Stimulated activated CD8-positive, alpha-beta memory T cell treated with anti-CD3 and anti-CD28 coated beads, Interleukin-15, amount 100 ng/mL, for 48 hours (primary cell): ENCODE data around the gene TSGA10IP.

ENCODE experiments used
- DNase-seq, 2 donors: peaks; one replicate each; pipeline ENCODE4 v3.0.0-alpha.2; 2020; ENCODE audit warnings: low read depth in 2 of 2

TSGA10IP gene

GRCh38 chr11:65945430-65945911 is at the start of gene TSGA10IP:
TSGA10IP (plus strand) TSS chr11:65945480; CDS start chr11:65945676, 196 bp downstream.
- DNase-seq = no peak

GRCh38 chr11:65895482-65895981 is 49.7 kb upstream of the TSGA10IP start:
- DNase-seq = no peak

- DNase-seq = no peak
Observed at GRCh38 chr11:65896034-65896999, 49.0 kb upstream of the TSGA10IP start.

- DNase-seq = no peak
Observed at GRCh38 chr11:65897020-65897471, 48.2 kb upstream of the TSGA10IP start.

GRCh38 chr11:65898656-65899355 is 46.5 kb upstream of the TSGA10IP start:
- no peak for DNase-seq

- peak; percentile 74 to 78 for DNase-seq
Observed at GRCh38 chr11:65899356-65900124, 45.7 kb upstream of the TSGA10IP start.

- peak; percentile 94 to 96 for DNase-seq
Observed at GRCh38 chr11:65900125-65900898, 45.0 kb upstream of the TSGA10IP start, which contains the start of gene FOSL1. FOSL1 (minus strand) TSS chr11:65900388; CDS start chr11:65900339, 49 bp downstream.

GRCh38 chr11:65900899-65901180 is 44.4 kb upstream of the TSGA10IP start:
- DNase-seq = no peak

GRCh38 chr11:65903068-65903481 is 42.2 kb upstream of the TSGA10IP start:
- no peak for DNase-seq

GRCh38 chr11:65903715-65904114 is 41.6 kb upstream of the TSGA10IP start:
- no peak for DNase-seq

GRCh38 chr11:65906602-65907001 is 38.7 kb upstream of the TSGA10IP start:
- no peak for DNase-seq

GRCh38 chr11:65907878-65908277 is 37.4 kb upstream of the TSGA10IP start:
- DNase-seq = no peak

- DNase-seq = no peak
Observed at GRCh38 chr11:65911682-65912568, 33.4 kb upstream of the TSGA10IP start.

GRCh38 chr11:65912845-65913244 is 32.4 kb upstream of the TSGA10IP start:
- no peak for DNase-seq

- no peak for DNase-seq
Observed at GRCh38 chr11:65915101-65915820, 30.0 kb upstream of the TSGA10IP start.

GRCh38 chr11:65915821-65916251 is 29.4 kb upstream of the TSGA10IP start:
- no peak for DNase-seq

GRCh38 chr11:65916391-65916790 is 28.9 kb upstream of the TSGA10IP start:
- no peak for DNase-seq

- no peak for DNase-seq
Observed at GRCh38 chr11:65917077-65917433, 28.2 kb upstream of the TSGA10IP start.
